ENCODE data around the gene UBALD2.
"Not testable (repeated sequence)": the region's sequence is repeated elsewhere in the genome, so short reads cannot be mapped to it uniquely, and the experiment has no call there.

Gene UBALD2

DNA sequence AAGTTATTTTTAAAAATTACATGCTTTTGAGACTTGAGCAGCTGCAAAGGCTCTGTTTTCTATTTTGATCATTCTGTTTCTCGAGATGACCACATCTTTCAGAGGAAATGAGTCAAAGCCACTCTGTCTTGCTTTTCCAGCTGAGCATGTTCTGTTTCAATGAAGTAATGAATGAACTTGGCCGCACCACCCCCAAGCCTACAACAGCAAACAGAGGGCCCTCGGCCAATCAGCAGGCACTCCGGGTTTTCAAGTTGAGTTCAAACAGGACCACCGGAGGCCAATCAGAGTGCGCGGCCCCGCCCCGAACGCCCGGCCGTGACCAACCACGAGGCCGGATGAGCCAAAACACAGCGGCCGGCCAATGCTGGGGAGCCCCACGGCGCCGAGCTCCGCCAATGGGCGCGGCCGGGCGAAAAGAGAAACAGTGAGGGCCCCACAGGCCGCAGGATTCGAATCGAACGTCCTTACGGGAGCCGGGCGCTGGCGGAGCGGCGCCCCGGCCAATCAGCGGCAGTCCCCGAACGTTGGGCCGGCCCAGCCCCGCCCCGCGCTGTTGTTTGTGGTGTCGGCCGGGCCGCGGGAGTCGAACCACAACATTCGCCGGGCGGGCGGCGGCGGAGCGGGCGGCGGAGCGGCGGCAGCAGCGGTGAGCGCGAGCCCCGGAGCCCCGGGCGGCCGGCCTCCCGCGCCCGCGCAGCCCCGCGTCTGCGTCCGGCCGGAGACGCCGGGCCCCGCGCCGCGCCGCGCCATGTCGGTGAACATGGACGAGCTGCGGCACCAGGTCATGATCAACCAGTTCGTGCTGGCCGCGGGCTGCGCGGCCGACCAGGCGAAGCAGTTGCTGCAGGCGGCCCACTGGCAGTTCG, at the start of gene UBALD2:
UBALD2 (plus strand) TSS at position 594 of the 869 bp plus-strand sequence; CDS start at position 752, 158 bp downstream.
- peak; percentile 89 to 99 for DNase-seq

DNA sequence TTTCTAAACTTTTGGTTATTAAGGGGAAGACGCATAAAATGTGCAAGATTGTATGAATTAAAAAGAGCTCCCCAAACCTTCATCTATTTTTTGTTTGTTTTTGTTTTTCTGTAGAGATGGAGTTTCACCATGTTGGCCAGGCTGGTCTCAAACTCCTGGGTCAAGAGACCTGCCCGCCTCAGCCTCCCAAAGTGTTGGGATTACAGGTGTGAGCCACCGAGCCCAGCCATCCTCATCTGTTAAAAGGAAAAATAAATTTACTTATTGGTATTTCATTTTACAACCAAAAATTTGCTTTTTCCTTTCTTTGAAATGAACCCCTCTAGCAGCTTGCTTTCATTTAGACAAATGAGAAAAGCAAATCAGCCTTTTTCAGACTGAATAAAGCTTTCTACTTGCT, 48.1 kb upstream of the UBALD2 start:
- no peak for DNase-seq

DNA sequence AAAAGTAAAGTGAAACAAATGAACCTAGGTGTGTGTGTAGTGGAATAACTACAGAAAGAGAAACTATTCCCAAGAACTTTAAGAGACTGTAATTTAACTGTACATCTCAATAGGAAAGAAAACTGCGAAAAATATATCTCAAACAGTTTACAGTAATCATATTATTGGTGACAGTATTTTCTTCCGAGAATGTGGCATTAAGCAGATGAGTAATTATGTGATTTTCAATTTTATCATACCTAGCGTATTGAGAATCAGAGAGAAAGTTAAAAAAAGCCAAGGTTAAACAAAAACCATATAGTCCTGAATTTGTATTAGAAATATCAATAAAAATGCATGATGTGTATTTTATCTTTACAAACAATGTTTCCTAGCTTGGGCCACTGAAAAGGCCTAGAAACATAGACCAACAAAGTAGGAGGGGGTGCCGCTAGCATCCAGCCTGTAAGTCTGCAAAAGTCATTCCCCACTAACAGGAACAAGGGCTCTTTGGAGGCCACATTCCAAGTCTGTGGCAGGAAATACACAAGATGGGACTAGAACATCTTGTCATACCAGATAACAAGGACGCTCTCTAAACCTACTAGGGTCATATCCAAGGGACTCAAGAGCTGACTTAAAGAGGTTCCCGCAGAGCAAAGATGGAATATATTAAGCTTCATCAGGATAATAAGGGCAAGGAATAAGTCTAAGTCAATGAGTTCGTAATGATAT, 45.3 kb upstream of the UBALD2 start:
- DNase-seq, result no peak

DNA sequence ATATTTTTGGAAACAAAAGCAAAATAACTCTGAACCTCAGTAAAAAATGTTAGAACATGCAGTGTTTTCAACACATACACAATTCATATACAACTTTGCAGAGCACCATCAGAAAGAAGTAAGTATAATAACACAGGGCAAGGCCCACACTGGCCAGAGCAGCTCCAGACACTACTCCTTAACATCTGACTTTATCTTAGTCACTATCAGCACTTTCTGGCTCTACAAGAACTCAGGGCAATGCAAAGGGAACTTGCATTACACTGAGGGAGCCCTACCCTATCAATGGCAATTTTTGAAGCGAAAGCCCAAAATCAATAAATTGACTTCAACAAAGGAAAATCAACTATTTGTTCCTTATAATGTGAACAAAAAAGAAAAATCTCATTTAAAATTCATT, 41.3 kb upstream of the UBALD2 start:
- DNase-seq, result no peak

DNA sequence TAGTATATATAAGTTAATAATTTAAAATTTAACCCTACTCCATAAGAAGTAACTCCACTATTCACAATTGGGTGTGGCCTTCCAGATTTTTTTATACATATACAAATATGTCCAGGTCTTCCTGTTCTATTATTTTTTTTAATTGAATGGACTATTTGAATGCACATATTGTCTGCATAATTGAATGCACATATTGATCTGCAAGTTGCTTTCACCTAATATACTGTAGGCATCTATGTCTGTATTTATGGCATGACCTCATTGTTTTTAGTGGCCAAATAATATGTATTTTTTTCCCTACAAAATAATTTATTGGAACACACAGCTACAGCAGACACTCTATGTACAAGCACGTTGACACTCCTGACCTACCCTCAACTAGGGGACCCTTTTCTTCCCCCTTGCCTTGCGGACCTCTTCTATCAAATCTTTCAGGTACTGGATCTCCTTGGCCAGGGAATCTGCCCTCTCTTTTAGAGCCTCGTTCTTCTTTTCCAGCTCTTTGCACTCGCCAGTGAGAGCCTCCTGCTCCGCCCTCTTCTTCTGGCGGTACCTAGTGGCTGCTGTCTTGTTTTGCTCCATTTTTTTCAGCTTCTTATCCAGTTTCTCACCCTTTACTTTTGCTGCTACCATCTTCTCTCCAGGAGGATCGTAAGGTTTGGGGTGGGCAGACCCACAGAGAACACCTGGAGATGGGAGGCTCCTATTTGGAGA, 39.6 kb upstream of the UBALD2 start:
- DNase-seq, result not testable (repeated sequence)

DNA sequence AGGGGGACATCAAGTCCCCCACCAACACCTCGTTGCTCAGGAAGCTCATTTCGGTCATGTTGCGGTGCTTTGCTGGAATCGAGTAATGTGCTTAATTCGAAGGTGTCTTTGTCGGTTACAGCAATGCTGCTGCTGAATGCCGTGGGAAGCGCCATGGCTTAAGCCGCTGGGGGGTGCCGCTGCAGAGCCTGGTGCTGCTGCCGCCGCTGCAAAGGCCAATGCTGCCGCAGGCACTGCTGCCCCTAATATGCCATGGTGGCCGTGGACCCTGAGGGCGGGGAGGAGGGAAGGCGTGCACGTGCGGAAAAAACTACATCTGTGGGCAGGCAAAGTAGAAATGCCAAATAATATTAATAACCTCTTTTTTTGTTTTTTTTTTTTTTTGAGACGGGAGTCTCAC, 38.4 kb upstream of the UBALD2 start:
- DNase-seq, result not testable (repeated sequence)

DNA sequence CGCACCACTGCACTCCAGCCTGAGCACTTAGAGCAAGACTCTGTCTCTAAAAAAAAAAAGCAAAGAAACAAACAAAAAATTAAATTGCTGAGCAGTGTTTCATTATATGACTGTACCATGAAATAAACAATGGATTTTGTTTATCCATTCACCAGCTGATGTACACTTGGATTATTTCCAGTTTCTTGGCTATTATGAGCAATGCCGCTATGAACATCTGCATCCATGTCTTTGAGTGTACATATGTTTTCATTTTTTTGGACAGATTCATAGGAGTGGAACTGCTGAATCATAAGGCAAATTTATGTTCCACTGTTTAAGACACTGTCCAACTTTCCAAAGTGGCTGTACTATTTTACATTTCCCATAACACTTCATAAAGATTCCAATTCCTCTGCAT, 32.8 kb upstream of the UBALD2 start:
- no peak for DNase-seq

DNA sequence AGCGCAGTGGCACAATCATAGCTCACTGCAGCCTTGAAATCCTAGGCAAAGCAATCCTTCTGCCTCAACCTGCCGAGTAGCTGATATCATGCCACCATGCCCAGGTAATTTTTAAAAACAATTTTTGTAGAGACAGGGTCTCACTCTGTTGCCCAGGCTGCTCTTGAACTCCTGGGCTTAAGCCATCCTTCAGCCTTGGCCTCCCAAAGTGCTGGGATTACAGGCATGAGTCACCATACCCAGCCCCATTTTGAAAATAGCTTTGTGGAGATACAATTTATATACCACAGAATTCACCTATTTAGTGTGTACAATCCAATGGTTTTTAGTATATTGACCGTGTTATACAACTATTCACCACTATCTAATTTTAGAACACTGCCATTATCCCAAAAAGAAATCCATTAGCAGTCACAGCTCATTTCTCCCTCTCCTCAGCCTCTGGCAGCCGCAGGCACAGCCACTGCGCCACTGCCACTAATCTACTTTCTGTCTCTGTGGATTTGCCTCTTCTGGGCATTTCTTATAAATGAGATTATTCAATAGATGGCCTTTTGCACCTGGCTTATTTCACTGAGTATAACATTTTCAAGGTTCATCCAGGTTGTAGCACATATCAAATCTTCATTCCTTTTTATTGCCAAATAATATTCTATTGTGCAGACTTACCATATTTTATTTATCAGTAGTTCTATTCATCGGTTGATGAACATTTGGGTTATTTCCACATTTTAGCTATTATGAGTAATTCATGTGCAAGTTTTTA, 31.4 kb upstream of the UBALD2 start:
- DNase-seq, result no peak

- DNase-seq, result no peak
Measured at GRCh38 chr17:76234354-76234679, 30.8 kb upstream of the UBALD2 start.

GRCh38 chr17:76235883-76236282, 29.3 kb upstream of the UBALD2 start:
- DNase-seq, result no peak

- no peak for DNase-seq
Measured at GRCh38 chr17:76236603-76237002, 28.5 kb upstream of the UBALD2 start.

GRCh38 chr17:76237859-76238313, 27.3 kb upstream of the UBALD2 start:
- DNase-seq, result no peak

GRCh38 chr17:76238847-76239537, 26.2 kb upstream of the UBALD2 start:
- DNase-seq, result no peak

DNA sequence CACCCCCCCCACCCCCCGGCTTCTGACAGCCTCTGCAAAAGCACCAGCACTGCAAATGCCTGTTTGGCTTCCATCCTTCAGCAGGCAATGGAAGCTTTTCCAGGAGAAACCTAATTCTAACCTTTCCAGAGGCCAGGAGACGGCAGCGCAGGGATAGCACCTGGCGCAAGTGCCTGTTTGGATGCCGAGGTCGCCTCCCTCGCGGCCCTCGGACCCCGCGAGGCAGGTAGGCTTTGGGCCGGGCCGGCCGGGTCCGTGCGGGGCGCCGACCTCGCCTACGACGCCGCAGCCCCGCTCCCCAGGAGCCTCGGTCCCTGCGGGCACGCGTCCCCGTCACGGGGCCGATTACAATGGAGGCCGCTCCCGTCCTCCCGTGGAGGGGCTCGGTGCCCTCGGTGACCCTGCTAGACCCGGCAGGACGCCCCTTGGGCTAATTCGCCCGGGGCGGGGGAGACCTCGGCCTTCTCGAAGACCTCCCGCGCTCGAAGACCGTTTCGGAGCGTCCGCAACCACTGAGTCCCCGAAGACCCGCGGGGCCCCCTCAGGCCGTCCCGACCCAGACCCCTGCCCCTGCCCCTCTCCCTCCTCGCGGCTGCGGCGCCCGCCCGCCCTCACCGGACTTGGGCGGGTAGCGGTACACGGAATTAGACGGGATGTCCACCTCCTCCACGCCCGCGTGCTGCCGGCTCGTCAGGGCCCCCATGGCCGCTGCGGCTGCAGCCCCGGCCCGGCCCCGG, 25.4 kb upstream of the UBALD2 start:
- no peak for DNase-seq

DNA sequence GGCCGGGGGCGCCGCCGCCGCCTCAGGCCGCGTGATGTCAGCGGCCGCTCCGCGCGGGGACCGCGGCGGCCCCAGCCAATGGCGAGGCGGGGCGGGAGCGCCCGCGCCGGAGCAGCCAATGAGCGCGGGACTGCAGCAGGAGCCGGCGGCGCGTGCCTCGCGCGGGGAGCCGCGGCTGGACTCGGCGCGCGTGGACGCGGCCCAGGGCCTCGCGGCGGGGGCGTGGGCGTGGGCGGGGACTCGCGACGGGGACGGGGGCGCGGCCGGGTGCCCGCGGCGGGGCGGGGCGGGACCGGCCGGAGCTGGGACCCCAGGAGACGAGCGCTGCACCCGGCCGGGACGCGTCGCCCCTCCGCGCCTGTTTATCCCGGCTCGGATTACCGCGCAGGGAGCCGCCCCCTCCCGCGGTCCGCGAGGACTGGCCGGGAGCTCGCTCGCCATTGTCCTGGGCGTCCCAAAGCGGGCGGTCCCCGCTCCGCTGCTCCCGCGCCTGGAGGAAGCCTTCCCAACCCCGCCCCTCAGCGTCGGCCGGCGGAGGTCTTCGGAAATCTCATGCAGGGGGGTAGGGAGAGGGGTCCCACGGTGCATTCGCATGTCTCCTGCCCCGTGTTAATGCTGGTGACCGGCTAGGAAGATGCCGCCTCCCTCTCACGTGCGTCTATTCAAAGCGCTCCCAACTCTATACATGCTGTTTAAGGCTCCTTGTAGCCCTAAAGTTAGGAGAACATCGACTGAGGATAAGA, 24.5 kb upstream of the UBALD2 start, which contains the start of gene RNF157:
RNF157 (minus strand) TSS at position 33 of the 743 bp plus-strand sequence. CDS start 253 bp downstream, outside the sequence.
- no peak for DNase-seq

GRCh38 chr17:76241204-76241538, 24.0 kb upstream of the UBALD2 start:
- no peak for DNase-seq

- no peak for DNase-seq
Measured at GRCh38 chr17:76241691-76242255, 23.4 kb upstream of the UBALD2 start.

DNA sequence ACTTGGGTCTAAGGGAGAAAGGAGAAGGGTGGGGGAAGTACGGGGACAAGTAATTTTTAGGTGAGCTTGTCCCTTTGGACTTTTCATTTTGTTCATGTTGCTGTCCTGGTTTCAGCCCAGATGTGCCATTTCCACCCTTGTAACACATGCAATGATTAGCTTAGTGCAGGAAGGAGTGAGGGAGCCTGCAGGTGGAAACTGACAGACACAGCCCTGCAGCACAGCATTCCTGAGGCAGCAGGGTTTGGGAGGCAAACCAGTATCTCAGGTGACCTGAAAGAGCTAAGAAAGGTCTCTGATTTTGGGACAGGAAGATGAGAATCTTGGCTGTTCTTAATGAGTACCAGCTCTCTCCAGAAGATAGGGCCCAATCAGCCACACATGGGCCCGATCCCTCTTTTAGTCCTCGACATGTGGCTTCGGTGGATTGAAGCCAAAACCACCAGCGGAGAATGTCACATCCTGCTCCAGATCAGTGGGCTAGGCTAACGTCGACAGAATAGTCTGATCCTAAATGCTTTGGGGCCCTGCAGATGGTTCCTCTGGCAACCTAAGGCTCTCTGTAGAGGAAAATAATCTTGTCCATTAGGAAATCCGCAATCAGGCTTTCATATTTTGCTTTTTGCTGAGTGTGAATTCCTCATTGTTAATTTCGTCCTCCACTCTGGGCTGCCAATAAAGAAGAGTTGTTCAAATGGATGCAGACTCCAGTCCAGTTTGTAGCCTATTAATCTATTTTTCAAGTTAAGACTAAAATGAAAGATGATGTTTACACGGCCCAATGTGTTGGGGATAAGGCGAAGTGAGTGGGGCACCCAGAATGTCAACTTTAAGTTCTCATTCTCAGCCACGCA, 21.1 kb upstream of the UBALD2 start:
- DNase-seq, result peak in 1 of 2 donors; percentile 5

GRCh38 chr17:76244721-76245120, 20.4 kb upstream of the UBALD2 start:
- not testable (repeated sequence) for DNase-seq

Measured in bone marrow (tissue), 2 donors.